HCT116 (cell line): ENCODE results near the gene NDUFS7. TPM values are rescaled to one million over a fixed set of nuclear protein-coding genes. Genes with fewer than 3 reads are reported as not detected.

Source experiments
- ATAC-seq: fragments of 200-7000 bp; cut with Tn5 transposase; 2 replicates; pipeline ENCODE4 v1.9.1; 2020; ENCODE audit warnings: mild to moderate bottlenecking, moderate library complexity
- BruUV-seq: library from RNA; stranded (reverse); fragments of 400-500 nt; replicated peaks from 2 replicates; lab custom pipeline; 2021; lab: Mats Ljungman, UMichigan
- CTCF ChIA-PET: fragments of 300-600 bp; sonication (Branson Sonifier 250); formaldehyde crosslinking; loops from one replicate; lab custom pipeline; 2021; ENCODE audit warnings: antibody characterized with exemption; lab: Charles Lee
- POLR2A ChIA-PET: fragments of 300-600, 350-600 bp; sonication (Branson Sonifier 250); formaldehyde crosslinking; loops from one replicate; lab custom pipeline; 2021; ENCODE audit warnings: antibody characterized with exemption; lab: Charles Lee
- RAD21 ChIA-PET, 2 experiments: fragments of 300-600 bp; sonication (Branson Sonifier 250); formaldehyde crosslinking; loops; one replicate each; lab custom pipeline; 2023; ENCODE audit warnings: low total read pairs in 2 of 2; ENCODE audit not compliant: uncharacterized antibody in 2 of 2, unreplicated experiment in 2 of 2, low non-redundant PET in 1 of 2; lab: Charles Lee
- DNase-seq: peaks from one replicate; pipeline ENCODE4 v3.0.0-alpha.2; 2010; ENCODE audit warnings: low read depth, low spot score
- H2AFZ ChIP-seq: fragments of 200-600 bp; shearing (Covaris generic), sonication (generic); 2 replicates; pipeline ENCODE4 v1.6.1; 2017; ENCODE audit warnings: low read depth, mixed run types, mixed read lengths, antibody characterized with exemption, low read length; ENCODE audit not compliant: poor library complexity, severe bottlenecking
- H3K27ac ChIP-seq: 2 replicates; pipeline ENCODE4 v1.5.1; 2012; ENCODE audit warnings: low read depth, low read length
- H3K27me3 ChIP-seq: fragments of 200-600 bp; sonication (generic); 2 replicates; pipeline ENCODE4 v1.6.1; 2016; ENCODE audit warnings: mixed run types, low read length, mixed read lengths; ENCODE audit not compliant: insufficient read depth
- H3K36me3 ChIP-seq, 2 experiments: fragments of 200-500 bp in 1 of 2; fragments of 200-600 bp in 1 of 2; sonication (Bioruptor generic) in 1 of 2; sonication (generic) in 1 of 2; 2 replicates each; pipeline versions ENCODE4 v1.5.1 to v1.6.1; 2014 to 2016; ENCODE audit warnings: low read length in 2 of 2, inconsistent platforms in 1 of 2, mixed read lengths in 1 of 2, mixed run types in 1 of 2; ENCODE audit not compliant: insufficient read depth in 2 of 2, control insufficient read depth in 1 of 2
- H3K4me1 ChIP-seq, 2 experiments: fragments of 200-600 bp in 1 of 2; sonication (generic) in 1 of 2; 2 replicates each; pipeline versions ENCODE4 v1.5.1 to v1.6.1; 2012 to 2017; ENCODE audit warnings: low read length in 2 of 2, inconsistent platforms in 1 of 2, mild to moderate bottlenecking in 1 of 2, mixed read lengths in 1 of 2, mixed run types in 1 of 2, moderate library complexity in 1 of 2; ENCODE audit not compliant: insufficient read depth in 2 of 2, control insufficient read depth in 1 of 2
- H3K4me2 ChIP-seq: fragments of 200-600 bp; sonication (generic); 2 replicates; pipeline ENCODE4 v1.6.1; 2017; ENCODE audit warnings: mixed run types, low read length, mixed read lengths
- H3K4me3 ChIP-seq, 2 experiments: fragments of 200-600 bp in 1 of 2; sonication (generic) in 1 of 2; replicated peaks in 1 of 2; 2 replicates each; pipeline ENCODE4 v1.5.1; 2011 to 2016; ENCODE audit warnings: low read length in 2 of 2, control low read depth in 1 of 2, low read depth in 1 of 2, mild to moderate bottlenecking in 1 of 2, mixed read lengths in 1 of 2, mixed run types in 1 of 2
- H3K79me2 ChIP-seq: fragments of 200-600 bp; sonication (generic); 2 replicates; pipeline ENCODE4 v1.6.1; 2017; ENCODE audit warnings: mild to moderate bottlenecking, mixed run types, low read length, moderate library complexity, mixed read lengths; ENCODE audit not compliant: insufficient read depth
- H3K9ac ChIP-seq: fragments of 200-600 bp; sonication (generic); 2 replicates; pipeline ENCODE4 v1.6.1; 2016; ENCODE audit warnings: low read length, mixed read lengths
- H3K9me2 ChIP-seq: fragments of 200-600 bp; sonication (generic), shearing (Covaris generic); 2 replicates; pipeline ENCODE4 v1.6.1; 2017; ENCODE audit warnings: mixed run types, mild to moderate bottlenecking, moderate library complexity; ENCODE audit not compliant: insufficient read depth
- H3K9me3 ChIP-seq, 2 experiments: fragments of 200-500 bp in 1 of 2; fragments of 200-600 bp in 1 of 2; sonication (Bioruptor generic) in 1 of 2; sonication (generic) in 1 of 2; 2 replicates each; pipeline ENCODE4 v1.6.1; 2014 to 2017; ENCODE audit warnings: low read length in 2 of 2, mixed read lengths in 2 of 2, inconsistent platforms in 1 of 2, low read depth in 1 of 2, mild to moderate bottlenecking in 1 of 2, mixed run types in 1 of 2, moderate library complexity in 1 of 2; ENCODE audit not compliant: control insufficient read depth in 1 of 2, insufficient read depth in 1 of 2
- H4K20me1 ChIP-seq: fragments of 200-600 bp; sonication (generic), shearing (Covaris generic); 2 replicates; pipeline ENCODE4 v1.6.1; 2017; ENCODE audit warnings: mixed run types, mild to moderate bottlenecking, moderate library complexity; ENCODE audit not compliant: insufficient read depth
- CBX3 ChIP-seq: IDR thresholded peaks from 2 replicates; pipeline ENCODE4 v1.6.1; 2012; ENCODE audit warnings: low read depth
- EGR1 ChIP-seq: IDR thresholded peaks from 2 replicates; pipeline ENCODE4 v1.6.1; 2012; ENCODE audit warnings: low read depth
- ELF1 ChIP-seq: IDR thresholded peaks from 2 replicates; pipeline ENCODE4 v1.6.1; 2012; ENCODE audit warnings: low read depth, borderline replicate concordance
- EZH2phosphoT487 ChIP-seq: fragments of 200-600 bp; IDR thresholded peaks from 2 replicates; pipeline ENCODE4 v1.6.1; 2018; ENCODE audit warnings: antibody characterized with exemption, borderline replicate concordance
- FOSL1 ChIP-seq: IDR thresholded peaks from 2 replicates; pipeline ENCODE4 v1.6.1; 2012; ENCODE audit warnings: low read depth
- JUND ChIP-seq: IDR thresholded peaks from 2 replicates; pipeline ENCODE4 v1.6.1; 2012
- RAD21 ChIP-seq: IDR thresholded peaks from 2 replicates; pipeline ENCODE4 v1.6.1; 2012; ENCODE audit warnings: low read depth, mild to moderate bottlenecking
- SIN3A ChIP-seq: IDR thresholded peaks from 2 replicates; pipeline ENCODE4 v1.6.1; 2012; ENCODE audit warnings: low read depth
- SP1 ChIP-seq: IDR thresholded peaks from 2 replicates; pipeline ENCODE4 v1.6.1; 2012; ENCODE audit warnings: low read depth
- SRF ChIP-seq: IDR thresholded peaks from 2 replicates; pipeline ENCODE4 v1.6.1; 2012; ENCODE audit warnings: low read depth
- TCF7L2 ChIP-seq: IDR thresholded peaks from 2 replicates; pipeline ENCODE4 v1.7.0; 2011; ENCODE audit warnings: borderline replicate concordance, inconsistent platforms; ENCODE audit not compliant: insufficient read depth, insufficient read length; ENCODE audit errors: extremely low read depth
- ZFX ChIP-seq: fragments of 450-650 bp; IDR thresholded peaks from 2 replicates; pipeline ENCODE4 v1.6.1; 2017
- ZNF274 ChIP-seq: fragments of 200-500 bp; sonication (Bioruptor generic); IDR thresholded peaks from 2 replicates; pipeline ENCODE4 v1.6.1; 2014; ENCODE audit warnings: mild to moderate bottlenecking, low read depth, low read length, inconsistent platforms
- intact Hi-C: fragments of 100-400 bp; cut with micrococcal nuclease; formaldehyde crosslinking; loops from 2 replicates; pipeline ENCODE4 v1.10.0; 2022
- total RNA-seq: library from RNA; stranded (reverse); gene quantifications from one replicate; pipeline ENCODE4 v1.2.1, GENCODE V29; 2021; ENCODE audit not compliant: unreplicated experiment
- TF ChIP-seq, protein P1 (sequence below): IDR thresholded peaks from 2 replicates; pipeline ENCODE4 v1.6.1; 2011; ENCODE audit warnings: mild to moderate bottlenecking, low read length, moderate library complexity; ENCODE audit not compliant: insufficient replicate concordance; ENCODE audit errors: extremely low read depth

The NDUFS7 gene
- total RNA-seq, 1 experiment from 2014 or later: 114 TPM

GRCh38 chr19:1373534-1374249 lies 10.0 kb upstream of the NDUFS7 start:
- Histone ChIP-seq H3K27ac (no peak overlapping the region; the same call in 1 of the 2 replicates), H3K36me3 (peaks cover 16 to 31% of the 10 kb centered on the region in 2 experiments)
- RAD21 ChIA-PET: no interaction called here

More at GRCh38 chr19:1373534-1374249, 10.0 kb upstream of the NDUFS7 start:
- Histone ChIP-seq H2AFZ (no peak overlapping the region), H3K27me3 (no peaks in the 10 kb centered on the region), H3K9me2 (no peaks in the 10 kb centered on the region), H3K9ac (no peak overlapping the region), H3K9me3 (no peaks in the 10 kb centered on the region), H3K4me3 (no peak overlapping the region), H3K4me2 (no peak overlapping the region), H3K4me1 (no peaks in the 10 kb centered on the region), H4K20me1 (no peaks in the 10 kb centered on the region), H3K79me2 (no peaks in the 10 kb centered on the region)
- ATAC-seq: no peak
- no peak for DNase-seq
- ChIA-PET POLR2A (no interaction called here), CTCF (interaction anchor here (1.1 to 2.0 kb wide), 2 partner anchors 57 to 129 kb away, joined by 3 to 7 read pairs; no protein-coding TSS in a partner anchor)
- intact Hi-C loops: no loop called here
- no peak for TF ChIP-seq SRF
- TF ChIP-seq SIN3A: no peak
- TF ChIP-seq ZNF274: no peak
- TF ChIP-seq EZH2phosphoT487: no peak
- no peak for TF ChIP-seq RAD21
- TF ChIP-seq EGR1: no peak
- TF ChIP-seq FOSL1: no peak
- TF ChIP-seq, protein P1, sequence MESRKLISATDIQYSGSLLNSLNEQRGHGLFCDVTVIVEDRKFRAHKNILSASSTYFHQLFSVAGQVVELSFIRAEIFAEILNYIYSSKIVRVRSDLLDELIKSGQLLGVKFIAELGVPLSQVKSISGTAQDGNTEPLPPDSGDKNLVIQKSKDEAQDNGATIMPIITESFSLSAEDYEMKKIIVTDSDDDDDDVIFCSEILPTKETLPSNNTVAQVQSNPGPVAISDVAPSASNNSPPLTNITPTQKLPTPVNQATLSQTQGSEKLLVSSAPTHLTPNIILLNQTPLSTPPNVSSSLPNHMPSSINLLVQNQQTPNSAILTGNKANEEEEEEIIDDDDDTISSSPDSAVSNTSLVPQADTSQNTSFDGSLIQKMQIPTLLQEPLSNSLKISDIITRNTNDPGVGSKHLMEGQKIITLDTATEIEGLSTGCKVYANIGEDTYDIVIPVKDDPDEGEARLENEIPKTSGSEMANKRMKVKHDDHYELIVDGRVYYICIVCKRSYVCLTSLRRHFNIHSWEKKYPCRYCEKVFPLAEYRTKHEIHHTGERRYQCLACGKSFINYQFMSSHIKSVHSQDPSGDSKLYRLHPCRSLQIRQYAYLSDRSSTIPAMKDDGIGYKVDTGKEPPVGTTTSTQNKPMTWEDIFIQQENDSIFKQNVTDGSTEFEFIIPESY: no peak
- TF ChIP-seq TCF7L2: no peak
- no peak for TF ChIP-seq CBX3
- no peak for TF ChIP-seq SP1
- no peak for TF ChIP-seq JUND
- no peak for TF ChIP-seq ELF1
- TF ChIP-seq ZFX: no peak
- no TSS peak for BruUV-seq
